Large intestine (tissue), 3 donors: ENCODE results near the gene COQ10A. TPM values are rescaled to one million over a fixed set of nuclear protein-coding genes. Genes with fewer than 3 reads are reported as not detected.

Experiments
- DNase-seq, 2 donors: peaks; one replicate each; pipeline versions ENCODE4 v3.0.0 to v3.0.0-alpha.2; 2013
- H3K27ac ChIP-seq: one replicate; pipeline ENCODE4 v1.5.1; 2013; ENCODE audit warnings: low read length
- H3K27me3 ChIP-seq: 2 replicates; pipeline ENCODE4 v1.6.1; 2013; ENCODE audit warnings: low read length; ENCODE audit not compliant: control insufficient read depth, insufficient read depth
- H3K36me3 ChIP-seq: 2 replicates; pipeline ENCODE4 v1.6.1; 2013; ENCODE audit warnings: low read length; ENCODE audit not compliant: control insufficient read depth, insufficient read depth
- H3K4me1 ChIP-seq: one replicate; pipeline ENCODE4 v1.6.1; 2013; ENCODE audit warnings: low read length; ENCODE audit not compliant: control insufficient read depth, insufficient read depth
- H3K4me3 ChIP-seq: one replicate; pipeline ENCODE4 v1.5.1; 2013; ENCODE audit warnings: low read length
- H3K9me3 ChIP-seq: one replicate; pipeline ENCODE4 v1.6.1; 2013; ENCODE audit warnings: mild to moderate bottlenecking, low read depth, low read length, moderate library complexity; ENCODE audit not compliant: control insufficient read depth
- WGBS: methylation state at CpG from one replicate; pipeline ENCODE4 v1.1.5; 2013; ENCODE audit warnings: low lambda C conversion rate; ENCODE audit not compliant: insufficient coverage; 5-methylcytosine and 5-hydroxymethylcytosine counted together
- polyA plus RNA-seq: library from polyadenylated mRNA; unstranded; fragments of 120-200 nt; gene quantifications from one replicate; pipeline ENCODE4 v1.2.1, GENCODE V29; 2013

The COQ10A gene
- polyA plus RNA-seq, 1 donor, result 12.1 TPM

GRCh38 chr12:56293795-56294194 is 27.1 kb downstream of the COQ10A start:
- H3K9me3 ChIP-seq, result no peaks in the 10 kb centered on the region
- peak in 1 of 2 donors; percentile 56 for DNase-seq
- peak overlapping the region; percentile 57 for H3K27ac ChIP-seq
- no CpG with 5 or more reads among the region's 5 CpGs for WGBS
- peaks cover 5% of the 10 kb centered on the region for H3K4me1 ChIP-seq
- no peaks in the 10 kb centered on the region for H3K27me3 ChIP-seq
- H3K4me3 ChIP-seq, result no peak overlapping the region
- peaks cover 32% of the 10 kb centered on the region for H3K36me3 ChIP-seq

- Histone ChIP-seq H3K4me1 (peaks cover 15% of the 10 kb centered on the region), H3K36me3 (peaks cover 19% of the 10 kb centered on the region), H3K27ac (no peak overlapping the region), H3K27me3 (no peaks in the 10 kb centered on the region), H3K4me3 (no peak overlapping the region), H3K9me3 (no peaks in the 10 kb centered on the region)
- WGBS, result 100% methylated on average over 1 of the region's 5 CpGs
- DNase-seq, result no peak
These were observed 29.6 kb downstream of the COQ10A start for GRCh38 chr12:56296295-56296694.

- Histone ChIP-seq H3K9me3 (no peaks in the 10 kb centered on the region), H3K27ac (no peak overlapping the region), H3K4me1 (peaks cover 24% of the 10 kb centered on the region), H3K36me3 (peaks cover 16% of the 10 kb centered on the region), H3K27me3 (no peaks in the 10 kb centered on the region), H3K4me3 (no peak overlapping the region)
- DNase-seq, result no peak
- 100% methylated on average over 1 of the region's 8 CpGs for WGBS
These were observed 30.7 kb downstream of the COQ10A start for GRCh38 chr12:56297400-56297799.

GRCh38 chr12:56298828-56299227 is 32.1 kb downstream of the COQ10A start:
- no peak for DNase-seq
- H3K27ac ChIP-seq, result peak overlapping the region; percentile 94
- peaks cover 23% of the 10 kb centered on the region for H3K36me3 ChIP-seq
- H3K27me3 ChIP-seq, result no peaks in the 10 kb centered on the region
- no peaks in the 10 kb centered on the region for H3K9me3 ChIP-seq
- peaks cover 27% of the 10 kb centered on the region for H3K4me1 ChIP-seq
- WGBS, result 83% methylated on average over 1 of the region's 5 CpGs
- peak overlapping the region; percentile 84 for H3K4me3 ChIP-seq

- WGBS, result no CpG with 5 or more reads among the region's 10 CpGs
- peaks cover 27% of the 10 kb centered on the region for H3K4me1 ChIP-seq
- no peaks in the 10 kb centered on the region for H3K9me3 ChIP-seq
- DNase-seq, result peak; percentile 29 to 76
- H3K27me3 ChIP-seq, result no peaks in the 10 kb centered on the region
- H3K27ac ChIP-seq, result peak overlapping the region; percentile 94
- peak overlapping the region; percentile 84 for H3K4me3 ChIP-seq
- peaks cover 29% of the 10 kb centered on the region for H3K36me3 ChIP-seq
These were observed 32.6 kb downstream of the COQ10A start for GRCh38 chr12:56299308-56299852.

- no peaks in the 10 kb centered on the region for H3K9me3 ChIP-seq
- H3K27ac ChIP-seq, result peak within 1 kb of the TSS; percentile 94
- DNase-seq, result peak; percentile 98
- no CpG with 5 or more reads among the region's 63 CpGs for WGBS
- peaks cover 30% of the 10 kb centered on the region for H3K36me3 ChIP-seq
- no peaks in the 10 kb centered on the region for H3K27me3 ChIP-seq
- peaks cover 27% of the 10 kb centered on the region for H3K4me1 ChIP-seq
- H3K4me3 ChIP-seq, result peak within 1 kb of the TSS; percentile 84
These were observed 33.3 kb downstream of the COQ10A start, which contains the start of gene CS for GRCh38 chr12:56299853-56300643. Gene CS, minus strand, starts transcription at chr12:56300330. Its CDS starts 129 bp downstream, at chr12:56300201.

GRCh38 chr12:56300644-56301464 is 34.1 kb downstream of the COQ10A start:
- Histone ChIP-seq H3K27me3 (no peaks in the 10 kb centered on the region), H3K36me3 (peaks cover 36% of the 10 kb centered on the region), H3K27ac (peak overlapping the region; percentile 94), H3K9me3 (no peaks in the 10 kb centered on the region), H3K4me3 (peak overlapping the region; percentile 84), H3K4me1 (peaks cover 27% of the 10 kb centered on the region)
- DNase-seq, result no peak
- WGBS, result no CpG with 5 or more reads among the region's 21 CpGs

- no peak for DNase-seq
- no CpG with 5 or more reads among the region's 3 CpGs for WGBS
- H3K36me3 ChIP-seq, result peaks cover 45% of the 10 kb centered on the region
- H3K27me3 ChIP-seq, result no peaks in the 10 kb centered on the region
- no peak overlapping the region for H3K27ac ChIP-seq
- H3K9me3 ChIP-seq, result no peaks in the 10 kb centered on the region
- peaks cover 18% of the 10 kb centered on the region for H3K4me1 ChIP-seq
- H3K4me3 ChIP-seq, result no peak overlapping the region
These were observed 37.5 kb downstream of the COQ10A start for GRCh38 chr12:56304276-56304675.

GRCh38 chr12:56304872-56305590 is 38.3 kb downstream of the COQ10A start:
- WGBS, result 100% methylated on average over 3 of the region's 8 CpGs
- H3K27me3 ChIP-seq, result no peaks in the 10 kb centered on the region
- H3K36me3 ChIP-seq, result peaks cover 50% of the 10 kb centered on the region
- H3K4me3 ChIP-seq, result no peak overlapping the region
- no peak for DNase-seq
- H3K4me1 ChIP-seq, result peaks cover 18% of the 10 kb centered on the region
- no peaks in the 10 kb centered on the region for H3K9me3 ChIP-seq
- H3K27ac ChIP-seq, result no peak overlapping the region
